ENCODE data around the gene ITGB5.
"Not testable (repeated sequence)": the region's sequence is repeated elsewhere in the genome, so short reads cannot be mapped to it uniquely, and the experiment has no call there.

Gene ITGB5

DNA sequence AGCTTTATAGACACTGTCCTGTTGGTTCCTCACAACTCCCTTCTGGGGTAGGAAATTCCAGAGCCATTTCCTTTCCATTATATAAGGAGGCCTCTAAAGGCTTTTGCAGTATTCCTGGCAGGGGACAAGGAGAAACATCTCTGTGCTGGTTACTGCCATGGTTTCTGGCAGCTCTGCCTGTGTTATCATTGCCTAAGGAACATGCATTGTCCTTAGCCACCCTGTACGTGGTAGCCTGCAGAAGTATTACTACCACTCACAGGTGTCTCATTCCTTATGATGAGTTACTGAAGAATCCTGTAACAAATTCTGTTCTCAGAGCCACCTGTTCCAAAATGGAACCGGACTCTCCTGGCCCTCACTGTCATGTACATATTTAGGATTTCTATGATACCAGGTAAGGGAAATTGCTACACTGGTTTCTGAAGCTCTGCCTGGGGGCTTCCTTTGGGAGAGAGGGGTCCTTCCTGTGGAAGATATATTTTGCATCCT is 98.9 kb downstream of the ITGB5 start:
- DNase-seq (ENCODE audit: low read depth in 2 of 2), result no peak

DNA sequence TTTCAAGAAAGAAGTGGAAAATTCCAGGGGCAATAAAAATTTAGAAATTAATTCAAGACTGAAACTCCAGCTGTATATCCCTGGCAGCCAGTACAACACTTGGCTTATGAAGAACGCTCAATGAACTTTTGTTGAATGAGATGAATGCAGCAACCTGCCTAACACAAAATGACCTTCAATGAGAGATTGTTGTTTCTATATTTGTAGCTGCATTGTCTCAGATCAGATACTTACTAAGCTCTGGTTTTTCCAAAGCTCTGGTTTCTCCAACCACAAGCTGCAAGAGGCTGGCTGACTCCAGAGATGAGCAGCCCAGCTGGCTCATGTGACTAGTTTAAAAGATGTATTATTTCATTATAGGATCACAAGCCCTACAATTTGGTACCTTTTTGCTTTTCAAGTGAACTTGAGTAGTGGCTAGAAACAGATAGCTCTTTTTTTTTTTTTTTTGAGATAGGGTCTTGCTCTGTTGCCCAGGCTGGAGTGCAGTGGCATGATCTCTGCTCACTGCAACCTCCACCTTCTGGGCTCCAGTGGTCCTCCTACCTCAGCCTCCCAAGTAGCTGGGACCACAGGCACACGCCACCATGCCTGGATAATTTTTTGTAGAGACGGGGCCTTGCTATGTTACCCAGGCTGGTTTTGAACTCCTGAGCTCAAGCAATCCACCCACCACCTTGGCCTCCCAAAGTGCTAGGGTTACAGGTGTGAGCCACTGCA is 99.5 kb downstream of the ITGB5 start:
- no peak for DNase-seq (ENCODE audit: low read depth in 2 of 2)

DNA sequence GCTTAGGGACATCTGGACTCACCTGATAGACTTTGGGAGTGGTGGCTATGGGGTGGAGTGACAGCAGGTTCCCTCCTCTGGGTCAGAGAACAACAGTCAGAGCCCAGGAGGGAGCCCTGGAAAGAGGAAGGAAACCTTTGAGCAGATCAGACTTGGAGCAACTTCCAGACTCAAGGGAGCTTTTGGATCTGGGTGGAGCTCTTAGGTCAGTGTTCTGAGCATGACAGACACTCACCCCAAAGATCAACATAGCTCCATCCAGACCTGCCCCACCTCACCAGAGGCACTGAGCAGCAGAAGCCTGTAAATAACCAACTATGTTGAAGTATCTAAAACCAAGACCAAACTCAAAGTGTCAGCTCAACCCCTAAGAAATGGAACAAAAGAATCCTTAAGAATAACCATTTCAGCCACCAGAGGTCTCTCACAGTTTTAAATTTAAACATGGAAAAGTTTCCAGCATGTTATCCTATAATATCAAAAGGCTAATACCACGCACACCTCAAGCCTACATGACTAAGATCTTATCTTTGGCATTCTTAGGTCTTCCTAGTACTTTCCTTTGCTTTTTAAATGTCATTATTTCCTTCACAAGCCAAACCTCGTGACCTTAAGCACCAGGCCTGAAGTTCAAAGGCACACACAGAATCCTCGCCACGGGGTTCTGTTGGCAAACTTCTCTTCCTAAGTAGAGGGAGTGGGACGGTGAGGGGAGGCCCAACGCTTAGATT is 100.5 kb downstream of the ITGB5 start:
- DNase-seq (ENCODE audit: low read depth in 2 of 2), result no peak

DNA sequence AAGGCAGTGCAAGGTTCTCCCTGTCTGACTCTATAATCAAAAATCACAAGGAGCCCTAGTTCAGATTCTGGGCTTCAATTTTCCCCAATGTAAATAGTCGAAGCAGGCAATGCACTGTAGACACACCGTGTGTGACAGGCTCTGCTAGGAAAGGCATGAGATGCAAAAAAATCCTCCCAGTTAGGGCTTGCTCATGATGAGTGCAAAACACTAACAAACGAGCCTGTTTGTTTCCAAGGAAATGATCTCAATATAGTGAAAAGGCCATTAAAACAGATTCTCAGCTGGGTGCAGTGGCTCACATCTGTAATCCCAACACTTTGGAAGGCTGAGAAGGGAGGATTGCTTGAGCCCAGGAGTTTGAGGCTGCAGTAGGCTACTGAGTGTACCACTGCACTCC is 101.2 kb downstream of the ITGB5 start:
- DNase-seq (ENCODE audit: low read depth in 2 of 2), result no peak

DNA sequence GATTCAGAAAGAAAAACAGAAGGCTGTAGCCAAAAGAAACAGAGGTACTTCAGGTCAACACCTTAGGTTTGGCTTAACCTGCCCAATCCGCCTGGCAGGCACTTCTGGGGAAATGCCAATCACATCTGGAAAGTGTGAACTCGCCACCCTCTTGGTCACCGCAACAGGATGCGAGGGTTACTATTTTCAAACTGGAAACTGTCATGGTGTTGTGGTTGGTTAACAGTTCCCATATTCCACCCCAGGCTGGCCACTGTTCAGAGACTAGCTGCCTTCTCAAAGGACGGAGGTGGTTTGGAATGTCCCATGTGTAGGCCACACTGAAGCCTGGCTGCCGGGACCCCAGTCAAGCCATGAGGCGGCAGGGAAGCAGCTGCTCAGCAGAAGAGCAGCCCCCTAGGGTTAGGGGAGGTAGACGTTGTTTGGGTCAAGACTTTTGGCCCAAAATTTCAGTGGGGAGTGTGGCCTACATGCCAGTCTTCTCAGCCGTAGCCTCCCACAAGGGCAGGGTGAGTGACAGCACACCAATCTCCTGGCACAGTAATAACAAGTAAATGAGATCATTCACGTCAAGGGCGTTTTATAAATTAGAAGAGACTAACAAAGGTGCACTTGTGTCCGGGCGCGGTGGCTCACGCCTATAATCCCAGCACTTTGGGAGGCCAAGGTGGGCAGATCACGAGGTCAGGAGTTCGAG is 102.3 kb downstream of the ITGB5 start:
- DNase-seq (ENCODE audit: low read depth in 2 of 2), result no peak

DNA sequence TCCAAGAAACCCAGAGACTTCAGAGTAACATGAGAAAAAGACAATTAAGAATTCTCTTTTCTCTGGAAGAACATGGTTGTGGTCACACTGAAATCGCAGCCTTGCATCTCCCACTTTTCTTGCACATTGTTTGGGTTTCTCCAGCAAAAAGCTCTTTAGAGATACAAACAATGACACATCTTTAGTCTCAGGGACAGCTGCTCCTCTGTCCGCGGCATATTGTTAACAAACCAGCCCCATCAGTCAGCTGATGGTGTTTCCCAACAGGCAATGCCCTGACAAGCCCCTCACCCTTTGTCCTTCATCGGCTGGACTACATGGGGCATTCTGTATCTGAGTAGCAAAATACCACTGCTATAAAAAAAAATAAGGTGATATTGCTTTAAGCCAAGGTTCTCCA is 103.5 kb downstream of the ITGB5 start:
- DNase-seq (ENCODE audit: low read depth in 2 of 2), result no peak

DNA sequence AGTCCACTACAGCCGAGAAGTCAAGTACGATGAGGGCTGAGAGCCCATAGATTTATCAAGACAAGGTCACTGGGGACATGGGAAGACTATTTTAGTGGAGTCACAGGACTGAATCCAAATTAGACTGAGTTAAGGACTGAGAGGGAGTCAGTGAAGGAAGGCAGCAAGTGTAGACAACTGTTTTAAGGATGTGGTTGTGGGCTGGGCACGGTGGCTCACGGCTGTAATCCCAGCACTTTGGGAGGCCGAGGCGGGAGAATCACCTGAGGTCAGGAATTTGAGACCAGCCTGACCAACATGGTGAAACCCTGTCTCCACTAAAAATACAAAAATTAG is 104.8 kb downstream of the ITGB5 start:
- not testable (repeated sequence) for DNase-seq (ENCODE audit: low read depth in 2 of 2)

DNA sequence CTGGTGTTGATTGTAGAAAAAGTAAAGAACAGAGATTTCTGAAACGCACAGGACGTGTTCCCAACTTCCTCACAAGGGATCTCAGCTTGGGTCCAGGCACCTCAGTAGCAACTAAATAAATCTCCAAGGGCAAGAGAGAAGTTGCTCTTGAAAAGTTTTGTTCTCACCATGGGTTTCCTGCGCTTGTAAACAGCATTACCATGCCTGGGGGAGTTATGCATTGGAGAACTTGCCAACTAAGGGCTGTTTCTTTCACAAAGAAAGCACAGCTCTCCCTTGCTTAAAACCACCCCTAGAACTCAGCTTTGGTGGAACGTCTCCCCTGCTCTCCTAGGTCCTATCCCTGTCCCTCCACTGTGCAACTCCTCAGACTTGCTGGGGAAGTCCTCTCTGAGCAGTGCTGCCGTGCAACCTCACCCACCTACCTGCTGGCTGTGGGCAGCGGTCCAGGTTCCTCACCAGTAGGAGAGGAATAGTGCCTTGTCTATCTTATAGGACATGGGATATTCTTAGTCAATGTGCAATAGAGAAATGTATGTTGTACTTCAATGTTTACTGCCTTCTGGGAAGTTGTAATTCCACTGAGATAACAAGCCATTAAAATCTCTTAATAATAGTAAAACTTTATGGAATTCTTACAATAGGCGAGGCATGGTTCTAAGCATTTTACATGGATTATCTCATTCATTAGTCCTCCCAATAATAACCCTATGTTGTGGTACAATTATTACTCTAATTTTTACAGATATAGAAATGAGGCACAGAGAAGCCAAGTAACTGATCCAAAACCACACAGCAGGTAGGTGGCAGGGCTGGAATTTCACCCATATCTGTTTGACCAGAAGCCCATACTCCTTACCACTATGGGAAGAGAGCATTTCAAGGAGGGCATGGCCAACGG is 105.4 kb downstream of the ITGB5 start:
- no peak for DNase-seq (ENCODE audit: low read depth in 2 of 2)

DNA sequence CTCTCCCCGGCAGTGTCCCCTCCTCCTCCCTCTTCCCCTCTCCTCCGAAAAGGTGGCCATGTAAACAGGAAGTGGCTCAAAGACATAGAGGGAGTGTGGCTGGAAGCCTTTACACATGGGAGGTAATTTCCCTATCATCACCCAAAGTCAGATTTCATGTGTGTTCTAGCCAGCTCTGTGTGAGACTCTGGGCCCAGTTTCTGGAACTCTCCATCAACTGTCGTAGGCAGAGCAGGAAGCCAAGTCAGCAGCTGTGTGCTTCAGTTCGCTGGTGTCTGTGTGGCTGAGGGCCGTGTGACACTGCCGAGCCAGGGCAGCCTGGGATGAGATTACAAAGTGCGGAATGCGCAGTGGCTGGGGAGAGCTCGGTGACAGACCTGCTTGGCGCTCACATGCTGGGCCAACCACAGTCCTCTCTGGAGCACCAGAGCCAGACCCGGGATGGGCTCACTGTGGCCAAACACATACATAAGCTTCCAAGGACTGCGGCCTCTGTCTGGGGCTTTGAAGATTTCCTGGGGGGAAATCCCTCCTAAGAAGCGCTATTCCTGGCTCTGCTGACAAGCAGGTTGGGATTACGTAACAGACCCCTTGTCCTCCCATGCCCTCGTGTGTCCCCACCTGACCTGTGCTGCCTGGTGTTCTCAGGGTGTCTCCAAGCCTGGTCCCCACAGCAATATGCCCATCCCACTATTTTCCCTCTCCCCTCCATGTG is 106.2 kb downstream of the ITGB5 start:
- DNase-seq (ENCODE audit: low read depth in 2 of 2), result no peak

DNA sequence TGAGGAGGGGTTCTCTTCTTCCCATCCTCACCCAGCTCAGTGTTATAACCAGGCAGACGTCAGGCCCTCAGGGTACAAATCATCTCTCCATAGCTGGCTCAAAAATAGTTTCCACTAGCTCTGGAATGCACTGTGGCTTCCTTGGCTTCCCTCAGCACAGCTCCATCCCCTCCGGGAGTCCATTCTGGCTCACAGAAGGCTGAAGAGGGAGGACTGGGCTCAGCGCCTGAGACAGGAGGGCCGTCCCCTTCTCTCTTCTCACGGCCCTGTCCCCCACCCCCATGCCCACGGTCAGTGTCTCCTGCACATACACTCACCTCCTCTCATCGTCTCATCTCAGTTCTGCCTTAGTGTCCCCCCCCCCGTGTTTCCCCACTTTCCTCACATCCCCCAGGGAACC is 106.8 kb downstream of the ITGB5 start:
- no peak for DNase-seq (ENCODE audit: low read depth in 2 of 2)

DNA sequence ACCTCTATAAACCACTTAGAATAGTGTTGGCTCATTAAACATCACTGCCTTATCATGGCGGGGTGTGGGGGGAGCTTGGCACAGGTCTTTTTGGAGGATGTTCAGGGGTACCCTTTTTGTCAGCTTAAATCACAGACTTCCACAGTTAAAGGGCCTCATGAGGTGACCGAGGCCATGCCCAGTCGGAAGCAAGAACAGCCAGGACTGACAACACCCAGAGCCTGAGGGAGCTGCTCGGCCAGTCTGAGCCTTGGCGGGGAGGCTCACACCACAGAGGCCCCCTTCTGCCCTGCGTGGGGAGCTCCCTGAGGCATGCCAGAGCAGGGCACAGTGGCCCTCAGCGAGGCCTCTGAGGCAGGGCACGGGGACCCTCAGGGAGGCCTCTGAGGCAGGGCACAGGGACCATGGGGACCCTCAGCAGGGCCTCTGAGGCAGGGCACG is 107.4 kb downstream of the ITGB5 start:
- DNase-seq (ENCODE audit: low read depth in 2 of 2), result no peak

DNA sequence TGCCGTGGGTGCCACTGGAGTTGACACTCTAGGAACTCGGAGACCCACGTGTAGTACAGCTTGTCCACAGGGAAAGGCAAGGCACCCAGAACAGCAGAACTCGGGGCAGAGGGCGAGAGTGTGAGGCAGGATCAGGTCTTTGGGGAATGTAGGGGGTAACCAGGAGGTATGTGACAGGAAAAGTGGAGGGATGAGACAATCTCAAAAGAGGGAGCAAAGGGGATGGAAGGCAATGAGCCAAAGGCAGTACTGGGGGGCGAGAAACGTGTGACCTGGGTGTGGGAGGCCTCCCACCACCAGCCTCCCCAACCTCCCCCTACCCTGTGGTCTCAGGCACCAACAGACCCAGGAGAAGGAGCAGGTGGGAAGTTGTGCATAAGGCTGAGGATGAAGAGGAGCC is 108.0 kb downstream of the ITGB5 start:
- no peak for DNase-seq (ENCODE audit: low read depth in 2 of 2)

DNA sequence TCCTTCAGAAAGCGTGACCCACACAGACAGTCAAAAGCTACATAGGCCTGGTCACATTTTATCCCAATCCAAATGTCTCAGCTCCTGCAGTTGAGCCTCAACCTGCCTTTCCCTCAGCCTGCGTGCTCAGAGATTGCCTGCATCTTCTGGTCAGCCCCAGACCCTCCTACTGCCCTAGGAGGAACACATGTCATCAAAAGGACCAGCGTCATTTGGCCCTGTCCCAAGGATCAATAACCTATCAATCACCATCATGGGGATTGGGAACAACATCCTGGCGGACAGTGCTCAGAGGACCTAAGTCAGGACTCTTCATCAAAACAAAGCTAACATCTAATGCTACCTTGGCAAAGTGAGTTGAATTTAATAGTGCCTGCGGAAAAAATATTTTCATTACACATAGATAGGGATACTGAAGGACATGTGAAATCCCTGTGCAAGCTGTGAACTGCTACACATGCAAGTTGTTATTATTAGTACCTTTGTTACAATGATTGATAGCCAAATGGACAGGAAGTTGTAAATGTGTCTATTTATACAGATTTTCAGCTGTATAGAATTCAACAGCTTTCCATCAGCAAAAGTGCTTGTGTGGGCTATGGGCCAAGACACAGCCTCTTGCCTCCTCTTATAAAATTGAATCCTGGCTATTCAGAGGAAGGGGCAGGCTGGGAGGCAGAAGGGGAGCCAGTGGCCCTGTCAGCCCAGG is 109.2 kb downstream of the ITGB5 start:
- DNase-seq (ENCODE audit: low read depth in 2 of 2), result no peak

DNA sequence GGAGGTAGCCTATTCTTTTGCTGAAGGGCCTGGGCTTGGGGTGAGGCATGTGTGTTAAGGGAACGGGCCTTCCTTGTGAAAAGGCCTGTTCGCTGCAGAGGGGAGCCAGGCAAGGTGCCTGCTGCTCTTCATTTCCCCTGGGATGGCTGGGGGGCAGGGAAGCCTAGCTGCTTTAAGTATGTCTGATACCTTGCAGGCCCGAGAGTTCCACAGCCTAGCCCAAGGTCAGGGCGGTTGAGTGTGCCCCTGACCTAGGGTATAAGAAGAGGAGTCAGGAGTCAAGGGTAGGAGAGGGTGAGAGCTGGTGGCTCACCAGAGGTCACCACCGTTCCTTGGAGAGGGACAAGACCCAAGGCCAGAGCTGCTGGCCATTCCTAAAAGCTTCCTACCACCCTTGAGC is 110.3 kb downstream of the ITGB5 start:
- DNase-seq (ENCODE audit: low read depth in 2 of 2), result no peak

DNA sequence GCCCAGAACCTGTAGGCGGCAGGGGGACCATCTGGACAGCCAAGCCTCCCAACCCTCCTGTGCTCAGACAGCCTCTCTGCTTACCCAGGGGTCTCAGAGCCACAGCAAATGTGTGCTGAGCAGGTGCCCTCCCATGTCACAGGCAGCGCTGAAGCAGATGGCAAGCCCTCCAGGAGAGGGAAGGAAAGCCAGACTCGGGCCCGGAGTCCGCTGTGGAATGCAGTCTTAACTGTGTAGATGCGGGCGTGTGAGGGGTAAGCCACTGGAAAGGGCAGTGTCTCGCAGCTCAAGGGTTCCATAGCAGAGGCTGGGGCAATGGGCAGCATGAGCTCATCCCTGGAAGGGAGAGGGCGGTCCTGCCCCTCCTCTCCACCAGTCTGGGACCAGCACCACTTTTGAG is 111.3 kb downstream of the ITGB5 start:
- DNase-seq (ENCODE audit: low read depth in 2 of 2), result no peak

DNA sequence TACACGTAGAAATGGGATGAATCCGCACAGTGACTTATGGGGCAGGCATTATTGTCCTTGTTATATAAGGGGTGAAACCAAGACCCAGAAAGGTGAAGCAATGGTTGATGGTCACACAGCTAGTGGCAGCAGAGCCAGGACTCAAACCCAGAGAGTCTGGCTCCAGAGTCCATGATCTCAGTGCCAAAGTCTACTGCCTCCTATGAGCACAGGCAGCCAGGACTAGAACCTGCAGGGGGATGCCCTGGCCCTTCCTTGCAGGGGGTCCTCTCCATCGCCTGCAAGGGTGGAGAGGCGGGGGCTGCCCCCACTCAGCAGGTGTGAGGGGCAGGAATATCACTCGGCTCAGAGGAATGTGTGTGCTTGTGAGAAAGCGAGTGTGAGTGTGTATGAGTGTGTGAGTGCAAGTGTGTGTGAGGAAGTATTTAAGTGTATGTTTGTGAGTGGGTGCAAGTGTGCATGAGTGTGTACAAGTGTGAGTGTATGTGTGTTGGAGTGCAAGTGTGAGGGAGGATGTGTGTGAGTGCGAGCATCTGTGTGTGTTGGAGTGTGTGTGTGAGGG is 112.2 kb downstream of the ITGB5 start:
- DNase-seq (ENCODE audit: low read depth in 2 of 2), result no peak

DNA sequence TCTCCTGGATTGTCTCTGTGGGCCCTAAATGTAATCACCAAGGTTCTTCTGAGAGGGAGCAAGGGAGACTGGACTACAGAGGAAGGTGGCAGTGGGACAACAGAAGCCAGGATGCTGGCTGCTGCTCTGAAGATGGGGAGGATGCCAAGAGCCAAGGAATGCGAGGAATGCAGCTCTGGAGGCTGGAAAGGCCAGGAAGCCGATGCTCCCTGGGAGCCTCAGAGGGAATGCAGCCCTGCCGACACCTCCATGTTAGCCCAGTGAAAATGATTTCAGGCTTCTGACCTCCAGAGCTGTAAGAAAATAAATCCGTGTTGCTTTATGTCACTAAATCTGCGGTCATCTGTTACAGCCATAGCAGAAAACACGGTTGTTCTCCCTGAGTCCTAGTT is 112.8 kb downstream of the ITGB5 start:
- no peak for DNase-seq (ENCODE audit: low read depth in 2 of 2)

DNA sequence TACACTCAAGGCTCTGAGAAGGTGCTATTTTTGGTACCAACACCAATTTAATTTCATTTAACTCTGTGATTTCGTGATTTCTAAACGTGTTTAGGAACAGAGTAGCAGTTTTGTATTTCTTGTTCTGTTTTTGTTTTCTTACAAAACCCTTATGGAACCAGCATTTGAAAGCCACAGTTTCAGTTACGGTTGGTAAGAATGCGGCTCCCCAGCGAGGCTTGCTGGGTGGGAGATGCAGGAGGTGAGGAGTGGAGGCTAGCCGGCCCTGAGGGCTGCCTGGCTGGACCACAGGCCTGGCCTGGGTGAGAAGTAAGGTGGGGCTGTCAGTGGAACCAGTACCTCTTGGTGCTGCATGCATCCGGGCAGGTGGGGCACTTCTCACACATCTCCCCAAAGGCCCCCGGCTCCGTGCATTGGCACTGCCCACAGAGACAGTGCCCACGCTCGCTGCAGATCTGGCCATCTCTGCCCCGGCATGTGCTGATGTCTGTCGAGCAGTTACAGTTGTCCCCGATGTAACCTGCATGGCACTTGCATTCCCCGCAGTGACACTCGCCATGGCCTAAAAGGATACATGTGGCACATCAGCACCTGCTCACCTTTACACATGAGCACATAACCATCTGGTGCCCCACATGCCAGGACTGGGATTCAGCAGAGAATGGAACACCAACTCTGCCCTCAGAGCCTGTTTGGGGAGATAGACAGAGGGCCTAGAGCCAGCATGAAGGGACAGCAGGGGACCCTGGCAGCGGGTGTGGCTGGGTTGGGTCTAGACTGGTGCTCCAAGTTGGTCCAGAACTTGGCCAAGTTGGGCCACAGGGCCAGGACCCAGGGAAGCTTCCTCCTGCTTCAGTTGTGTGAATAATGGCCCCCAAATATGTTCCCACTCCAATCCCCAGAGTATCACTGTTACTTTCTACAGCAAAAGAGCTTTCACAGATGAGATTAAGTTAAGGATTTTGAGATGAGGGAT is 113.5 kb downstream of the ITGB5 start:
- DNase-seq (ENCODE audit: low read depth in 2 of 2), result no peak

Data from stimulated activated CD4-positive, alpha-beta T cell treated with anti-CD3 and anti-CD28 coated beads, Interleukin-12 subunit alpha, Interleukin-12 subunit beta, amount 100 ng/mL, for 24 hours (primary cell).